Fibroblast of pulmonary artery (primary cell): ENCODE results near the gene SHCBP1L.
"Not testable (repeated sequence)": the region's sequence is repeated elsewhere in the genome, so short reads cannot be mapped to it uniquely, and the experiment has no call there.

Experiments used
- DNase-seq: peaks from one replicate; pipeline ENCODE4 v3.0.0-alpha.2; 2010; ENCODE audit warnings: low read depth
- H3K4me3 ChIP-seq: replicated peaks from 2 replicates; pipeline ENCODE4 v1.5.1; 2011; ENCODE audit warnings: low read depth, mild to moderate bottlenecking, control low read depth, low read length, moderate library complexity
- CTCF ChIP-seq: IDR thresholded peaks from 2 replicates; pipeline ENCODE4 v1.5.1; 2011; ENCODE audit warnings: mild to moderate bottlenecking, control low read depth, low read length, inconsistent platforms; ENCODE audit errors: missing control alignments

SHCBP1L gene

DNA sequence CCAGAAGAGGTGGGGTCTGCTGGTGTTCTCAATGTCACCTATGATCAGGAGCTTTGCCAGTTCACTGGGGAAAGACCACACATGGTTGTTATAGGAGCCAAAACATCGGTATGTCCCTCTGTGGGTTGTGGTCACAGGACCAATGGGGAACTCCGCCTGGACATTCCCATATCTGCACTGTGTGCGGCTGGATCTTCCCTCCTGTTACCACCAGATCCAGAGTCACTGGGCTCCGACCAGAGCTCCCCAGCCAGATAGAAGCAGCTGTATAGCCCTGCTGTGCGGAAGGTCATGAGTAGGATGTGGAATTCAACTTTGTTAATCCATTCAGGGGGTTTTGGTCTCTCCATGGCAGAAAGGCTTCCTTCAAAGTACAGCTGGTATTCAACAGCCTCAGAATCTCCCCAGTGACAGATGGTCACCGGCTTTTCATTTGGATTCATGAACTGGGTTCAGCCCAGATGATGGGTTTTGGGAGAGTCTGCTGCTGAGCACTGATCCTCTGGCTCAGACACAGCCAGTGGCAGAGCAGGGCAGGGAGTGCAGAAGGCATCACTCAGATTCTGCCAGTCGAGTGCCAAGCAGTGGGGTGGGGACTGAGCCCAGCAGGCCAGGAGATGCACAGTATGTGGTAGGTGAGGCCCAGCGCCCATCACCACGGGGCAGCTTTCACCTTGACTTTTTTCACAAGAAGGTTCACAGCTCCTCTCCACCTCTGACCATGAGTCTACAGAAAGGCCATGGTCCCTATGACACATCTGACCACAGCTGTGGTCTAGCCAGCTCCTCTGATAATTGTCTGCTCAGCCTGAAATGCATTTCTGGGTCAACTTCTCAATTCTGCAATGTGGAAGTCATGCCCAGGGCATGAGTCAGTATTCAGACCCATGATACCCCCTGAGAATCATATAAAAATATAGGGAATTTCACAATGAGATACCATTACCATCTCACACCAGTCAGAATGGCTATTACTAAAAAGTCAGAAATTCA, 2.9 kb upstream of the SHCBP1L start:
- no peak overlapping the region for H3K4me3 ChIP-seq
- TF ChIP-seq CTCF: no peak
- DNase-seq: peak; percentile 78

DNA sequence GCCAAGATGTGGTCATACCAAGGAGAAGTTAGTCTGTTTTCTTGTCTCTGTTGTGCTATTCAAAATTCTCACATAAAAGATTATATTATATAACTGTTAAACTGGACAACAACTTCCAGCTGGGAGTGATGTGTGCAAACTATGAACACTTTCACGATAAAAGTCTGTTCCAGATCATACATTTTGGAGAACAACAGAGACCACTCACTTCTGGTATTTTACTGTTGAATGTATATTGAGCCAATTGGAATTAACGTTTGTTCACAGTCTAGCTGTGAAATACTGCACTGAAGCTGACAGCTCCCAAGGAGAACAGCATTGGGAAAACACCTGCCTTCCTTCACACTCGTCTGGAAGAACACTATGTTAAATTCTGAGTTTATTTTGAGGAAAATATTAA, 860 bp upstream of the SHCBP1L start:
- no peak for DNase-seq
- H3K4me3 ChIP-seq: no peak overlapping the region
- no peak for TF ChIP-seq CTCF

GRCh38 chr1:182943336-182943735, 9.6 kb downstream of the SHCBP1L start:
- H3K4me3 ChIP-seq, DNase-seq: not testable (repeated sequence)

DNA sequence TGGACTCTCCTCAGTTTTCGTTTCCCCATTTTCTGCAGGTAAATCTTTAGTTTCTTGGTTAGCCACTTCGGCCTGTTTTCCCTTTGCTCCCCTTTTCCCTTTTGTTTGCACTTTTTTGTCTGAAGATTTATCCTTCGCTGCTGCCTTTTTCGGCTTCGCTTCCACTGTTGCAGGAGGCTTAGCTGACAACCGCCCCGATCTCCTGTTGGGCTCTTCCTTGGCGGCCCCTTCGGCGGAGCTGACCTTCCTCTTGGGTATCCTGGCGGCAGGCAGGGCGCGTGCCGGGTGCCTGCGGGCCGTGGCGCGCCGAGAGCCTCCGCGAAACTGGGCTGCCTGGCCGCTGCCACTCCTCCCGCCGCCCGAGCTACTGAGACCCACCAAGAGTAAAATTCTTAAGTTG, 10.8 kb downstream of the SHCBP1L start:
- peak; percentile 4 for DNase-seq
- not testable (repeated sequence) for H3K4me3 ChIP-seq

DNA sequence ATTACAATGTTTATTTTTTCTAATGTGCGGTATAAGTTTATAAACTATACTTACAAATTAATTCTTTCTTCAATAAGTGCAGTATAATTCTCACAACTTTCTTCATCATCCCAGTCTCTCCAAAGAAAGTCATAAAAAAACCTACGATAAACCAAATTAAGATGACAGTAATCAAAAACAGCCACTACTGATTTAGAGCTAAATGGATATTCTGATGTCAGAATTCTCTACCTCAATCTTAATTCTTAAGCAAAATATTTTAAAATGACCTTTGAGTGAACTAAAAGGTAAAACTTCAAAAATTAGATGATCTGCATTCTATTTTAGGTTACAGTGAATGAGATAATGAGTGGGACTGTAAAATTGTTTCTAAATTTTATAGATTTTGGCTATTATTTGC, 13.6 kb downstream of the SHCBP1L start:
- no peak overlapping the region for H3K4me3 ChIP-seq
- TF ChIP-seq CTCF: no peak
- DNase-seq: no peak

DNA sequence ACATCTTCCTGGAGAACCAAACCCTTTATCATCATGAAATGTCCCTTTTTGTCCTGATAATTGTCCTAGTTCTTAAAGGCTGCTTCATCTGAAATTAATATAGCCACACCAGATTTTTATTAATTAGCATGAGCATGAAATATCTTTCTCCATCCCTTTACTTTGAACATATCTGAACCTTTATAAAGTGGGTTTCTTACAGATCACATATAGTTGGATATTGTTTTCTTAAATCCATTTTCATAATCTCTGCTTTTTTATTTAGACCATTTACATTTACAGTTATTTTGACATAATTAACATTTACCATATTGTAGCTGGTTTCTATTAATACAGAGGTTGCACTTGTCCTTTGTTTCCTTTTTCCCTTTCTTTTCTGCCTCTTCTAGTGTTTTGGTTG, 17.2 kb downstream of the SHCBP1L start:
- no peak for DNase-seq
- no peak for TF ChIP-seq CTCF
- H3K4me3 ChIP-seq: no peak overlapping the region

DNA sequence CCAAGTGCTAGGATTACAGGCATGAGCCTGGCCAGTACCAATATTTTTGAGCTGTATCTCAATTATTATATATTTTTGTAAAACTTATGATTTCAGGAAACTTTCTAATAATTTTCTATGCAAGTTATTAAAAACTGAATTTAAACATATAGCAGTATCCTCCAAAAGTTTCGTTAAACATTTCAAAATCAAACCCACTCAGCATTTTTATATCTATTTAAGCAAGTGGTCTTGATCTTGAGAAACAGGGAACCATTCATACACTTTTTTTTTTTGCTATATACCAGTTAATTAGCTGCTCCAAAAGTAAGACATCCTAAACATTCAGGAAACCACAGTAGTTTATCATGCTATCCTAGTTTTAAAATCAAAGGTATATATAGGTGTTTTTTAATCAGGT, 22.0 kb downstream of the SHCBP1L start:
- no peak for TF ChIP-seq CTCF
- DNase-seq: no peak
- no peak overlapping the region for H3K4me3 ChIP-seq
